Gastrocnemius medialis (tissue), 4 donors: ENCODE results near the gene TARS3.

Experiments used
- CTCF ChIP-seq, 5 experiments: fragments of 450-650 bp in 3 of 5; fragments of 200-600 bp in 2 of 5; sonication (generic) in 2 of 5; IDR thresholded peaks in 4 of 5; conservative IDR thresholded peaks in 1 of 5; 1 replicate in 4 of 5; 2 replicates in 1 of 5; pipeline ENCODE4 v1.5.1; 2016 to 2019; ENCODE audit warnings: antibody characterized with exemption in 5 of 5, mild to moderate bottlenecking in 3 of 5, moderate library complexity in 3 of 5
- POLR2A ChIP-seq, 2 donors: fragments of 450-650 bp; IDR thresholded peaks; one replicate each; pipeline ENCODE4 v1.6.1; 2017; ENCODE audit warnings: antibody characterized with exemption in 2 of 2, mild to moderate bottlenecking in 2 of 2, moderate library complexity in 2 of 2

DNA sequence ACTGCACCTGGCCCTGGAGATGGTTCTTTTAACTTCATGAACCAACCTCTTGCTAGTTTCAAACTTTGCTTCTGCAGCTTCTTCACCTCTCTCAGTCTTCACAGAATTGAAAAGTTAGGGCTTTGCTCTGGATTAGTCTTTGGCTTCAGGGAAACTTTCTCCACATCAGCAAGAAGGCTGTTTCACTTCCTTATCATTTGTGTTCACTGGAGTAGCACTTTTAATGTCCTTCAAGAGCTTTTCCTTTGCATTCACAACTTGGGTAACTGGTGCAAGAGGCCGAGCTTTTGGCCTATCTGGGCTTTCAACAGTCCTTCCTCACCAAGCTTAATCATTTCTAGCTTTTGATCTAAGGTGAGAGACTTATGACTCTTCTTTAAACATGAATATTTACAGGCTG is 56.4 kb downstream of the TARS3 start:
- TF ChIP-seq CTCF (IDR thresholded peaks at IDR 0.05 in 4 of 5, conservative IDR thresholded peaks at IDR 0.05 in 1 of 5) (no peak), POLR2A (IDR thresholded peaks at IDR 0.05) (no peak)
